ENCODE data around the gene EPHX1. TPM values are rescaled to one million over a fixed set of nuclear protein-coding genes. Genes with fewer than 3 reads are reported as not detected.

The EPHX1 gene
- total RNA-seq, 1 experiment from 2014 or later = 54.6 TPM

- H3K27ac ChIP-seq (ENCODE audit: low read length) = peak overlapping the region; percentile 98
- intact Hi-C loops (cut with micrococcal nuclease) = loop anchor here (5.0 kb wide), 1 partner anchor 103 kb away; the partner anchor contains the start of gene SRP9
- H3K27me3 ChIP-seq (ENCODE audit: low read length) = no peaks in the 10 kb centered on the region
- peaks cover 15% of the 10 kb centered on the region for H3K36me3 ChIP-seq (ENCODE audit: low read depth, low read length)
- H3F3A ChIP-seq (ENCODE audit: low read length, unreplicated experiment) = peaks cover 4% of the 10 kb centered on the region
- no peak overlapping the region for H2AFZ ChIP-seq (ENCODE audit: low read length)
- peak overlapping the region; percentile 93 for H3K4me2 ChIP-seq (ENCODE audit: low read length)
- TF ChIP-seq CTCF (conservative IDR thresholded peaks at IDR 0.05; ENCODE audit: low read depth, low read length) (no peak), EZH2 (IDR thresholded peaks at IDR 0.05; ENCODE audit: low read length, unreplicated experiment) (no peak), EZH2phosphoT487 (IDR thresholded peaks at IDR 0.05; ENCODE audit: borderline replicate concordance, low read length) (no peak)
- H3K4me3 ChIP-seq (ENCODE audit: low read length) = peak overlapping the region; percentile 96
- DNase-seq (no peak), ATAC-seq (no peak)
- H4K20me1 ChIP-seq (ENCODE audit: low read length) = peaks cover 23% of the 10 kb centered on the region; the same call in 1 of the 2 replicates
- BruUV-seq (replicated peaks) = no TSS peak
- peaks cover 70% of the 10 kb centered on the region for H3K79me2 ChIP-seq (ENCODE audit: low read length)
- H3K9me2 ChIP-seq (replicated peaks; ENCODE audit: low read length) = no peaks in the 10 kb centered on the region
- POLR2A ChIA-PET (ENCODE audit: unreplicated experiment) = interaction anchor here (0.5 to 0.6 kb wide), 3 partner anchors 52 to 294 kb away, joined by 3 to 7 read pairs (median 4); no protein-coding TSS in a partner anchor
- peaks cover 68% of the 10 kb centered on the region for H3K4me1 ChIP-seq (ENCODE audit: insufficient read depth, low read length)
- CTCF ChIA-PET = interaction anchor here (0.8 kb wide), 1 partner anchor 8 kb away, joined by 5 read pairs; no protein-coding TSS in a partner anchor
- peak overlapping the region; percentile 97 for H3K9ac ChIP-seq (ENCODE audit: low read length)
- no peaks in the 10 kb centered on the region for H3K9me3 ChIP-seq (ENCODE audit: low read length)
These were observed 70.3 kb downstream of the EPHX1 start for GRCh38 chr1:225880222-225880588.

- H4K20me1 ChIP-seq (ENCODE audit: low read length) = peaks cover 23% of the 10 kb centered on the region; the same call in 1 of the 2 replicates
- no peaks in the 10 kb centered on the region for H3K9me3 ChIP-seq (ENCODE audit: low read length)
- intact Hi-C loops (cut with micrococcal nuclease) = loop anchor here (1.0 to 5.0 kb wide), 3 partner anchors 14 to 103 kb away; partner anchors contain the start of gene SRP9
- H3K9me2 ChIP-seq (replicated peaks; ENCODE audit: low read length) = no peaks in the 10 kb centered on the region
- H3K36me3 ChIP-seq (ENCODE audit: low read depth, low read length) = peaks cover 15% of the 10 kb centered on the region
- ChIA-PET POLR2A (ENCODE audit: unreplicated experiment) (interaction anchor here (0.5 to 1.1 kb wide), 4 partner anchors 9 to 295 kb away, joined by 3 to 16 read pairs (median 6); no protein-coding TSS in a partner anchor), CTCF (interaction anchor here (0.8 kb wide), 1 partner anchor 9 kb away, joined by 5 read pairs; no protein-coding TSS in a partner anchor)
- H3K27me3 ChIP-seq (ENCODE audit: low read length) = no peaks in the 10 kb centered on the region
- no peak overlapping the region for H2AFZ ChIP-seq (ENCODE audit: low read length)
- peaks cover 4% of the 10 kb centered on the region for H3F3A ChIP-seq (ENCODE audit: low read length, unreplicated experiment)
- DNase-seq (no peak), ATAC-seq (no peak)
- H3K4me1 ChIP-seq (ENCODE audit: insufficient read depth, low read length) = peaks cover 65% of the 10 kb centered on the region
- TF ChIP-seq CTCF (conservative IDR thresholded peaks at IDR 0.05; ENCODE audit: low read depth, low read length) (no peak), EZH2 (IDR thresholded peaks at IDR 0.05; ENCODE audit: low read length, unreplicated experiment) (no peak), EZH2phosphoT487 (IDR thresholded peaks at IDR 0.05; ENCODE audit: borderline replicate concordance, low read length) (no peak)
- peak overlapping the region; percentile 93 for H3K4me2 ChIP-seq (ENCODE audit: low read length)
- H3K9ac ChIP-seq (ENCODE audit: low read length) = peak overlapping the region; percentile 97
- peaks cover 69% of the 10 kb centered on the region for H3K79me2 ChIP-seq (ENCODE audit: low read length)
- peak overlapping the region; percentile 98 for H3K27ac ChIP-seq (ENCODE audit: low read length)
- H3K4me3 ChIP-seq (ENCODE audit: low read length) = peak overlapping the region; percentile 96
- BruUV-seq (replicated peaks) = no TSS peak
These were observed 70.7 kb downstream of the EPHX1 start for GRCh38 chr1:225880636-225881035.
